HepG2 (cell line): ENCODE measurements around the gene TNS1. TPM values are rescaled to one million over a fixed set of nuclear protein-coding genes. Genes with fewer than 3 reads are reported as not detected.

ENCODE experiments used
- ATAC-seq: fragments of 200-7000 bp; cut with Tn5 transposase; 3 replicates; pipeline ENCODE4 v1.9.1; 2020; ENCODE audit warnings: mild to moderate bottlenecking, moderate library complexity
- BruUV-seq: library from RNA; stranded (reverse); fragments of 400-500 nt; replicated peaks from 2 replicates; lab custom pipeline; 2021; lab: Mats Ljungman, UMichigan
- CTCF ChIA-PET: fragments of 300-600 bp; formaldehyde crosslinking; extraction: SDS; loops from one replicate; lab custom pipeline; 2021; ENCODE audit warnings: low total read pairs, inconsistent platforms, low intra/inter-chr PET ratio; lab: Yijun Ruan, JAX
- POLR2A ChIA-PET: fragments of 350-600 bp; sonication (Branson Sonifier 250); formaldehyde crosslinking; loops from one replicate; lab custom pipeline; 2020; ENCODE audit warnings: antibody characterized with exemption, inconsistent platforms; lab: Yijun Ruan, JAX
- DNase-seq: peaks from one replicate; pipeline ENCODE4 v3.0.0-alpha.2; 2015; ENCODE audit warnings: low spot score
- FAIRE-seq: peaks from 3 replicates; lab custom pipeline; 2011; peaks lifted over from hg19 to GRCh38; lab: Jason Lieb, UNC
- H2AFZ ChIP-seq: one replicate; pipeline ENCODE4 v1.6.1; 2011; ENCODE audit warnings: low read length, inconsistent platforms
- H3K27ac ChIP-seq: fragments of 300-600 bp; 3 replicates; pipeline ENCODE4 v1.8.0; 2011; ENCODE audit warnings: mixed run types, mild to moderate bottlenecking, mixed read lengths, low read length, inconsistent platforms; ENCODE audit not compliant: insufficient read depth; ENCODE audit errors: extremely low read length
- H3K27me3 ChIP-seq, 2 experiments: fragments of 200-600 bp in 1 of 2; 2 replicates in 1 of 2; 3 replicates in 1 of 2; pipeline versions ENCODE4 v1.6.0 to v1.8.0; 2011; ENCODE audit warnings: low read length in 2 of 2, mild to moderate bottlenecking in 2 of 2, moderate library complexity in 2 of 2, inconsistent platforms in 1 of 2; ENCODE audit not compliant: insufficient read depth in 2 of 2, control insufficient read depth in 1 of 2
- H3K36me3 ChIP-seq, 2 experiments: fragments of 200-600 bp in 1 of 2; replicated peaks in 1 of 2; 2 replicates in 1 of 2; 3 replicates in 1 of 2; pipeline versions ENCODE4 v1.5.1 to v1.8.0; 2011; ENCODE audit warnings: low read length in 2 of 2, inconsistent platforms in 1 of 2; ENCODE audit not compliant: insufficient read depth in 2 of 2, control insufficient read depth in 1 of 2
- H3K4me1 ChIP-seq: 2 replicates; pipeline ENCODE4 v1.5.1; 2012; ENCODE audit warnings: low read length, inconsistent platforms; ENCODE audit not compliant: insufficient read depth
- H3K4me2 ChIP-seq: 2 replicates; pipeline ENCODE4 v1.6.0; 2011; ENCODE audit warnings: low read depth, low read length, inconsistent platforms
- H3K4me3 ChIP-seq, 3 experiments: fragments of 200-600 bp in 1 of 3; sonication (generic), shearing (Covaris generic) in 1 of 3; replicated peaks in 1 of 3; 2 replicates each; pipeline ENCODE4 v1.5.1; 2011 to 2016; ENCODE audit warnings: low read length in 3 of 3, inconsistent platforms in 2 of 3, low read depth in 2 of 3, mild to moderate bottlenecking in 2 of 3, control low read depth in 1 of 3, mixed read lengths in 1 of 3; ENCODE audit not compliant: insufficient read depth in 1 of 3
- H3K79me2 ChIP-seq: one replicate; pipeline ENCODE4 v1.6.1; 2011; ENCODE audit warnings: low read length, inconsistent platforms; ENCODE audit not compliant: insufficient read depth
- H3K9ac ChIP-seq: 2 replicates; pipeline ENCODE4 v1.6.0; 2011; ENCODE audit warnings: mild to moderate bottlenecking, low read depth, low read length, inconsistent platforms; ENCODE audit not compliant: insufficient read depth
- H3K9me3 ChIP-seq: 2 replicates; pipeline ENCODE4 v1.5.1; 2012; ENCODE audit warnings: mild to moderate bottlenecking, low read length
- H4K20me1 ChIP-seq: 2 replicates; pipeline ENCODE4 v1.6.0; 2011; ENCODE audit warnings: inconsistent platforms, mild to moderate bottlenecking, low read length, moderate library complexity; ENCODE audit not compliant: insufficient read depth
- AGO2 ChIP-seq: fragments of 200-400 bp; formaldehyde crosslinking; optimal IDR thresholded peaks from 2 replicates; pipeline ENCODE3; 2017; ENCODE audit warnings: mild to moderate bottlenecking, low read depth, low read length, moderate library complexity
- JARID2 ChIP-seq: sonication (generic); formaldehyde crosslinking; IDR thresholded peaks from 2 replicates; pipeline ENCODE4 v1.8.1; 2023; ENCODE audit warnings: missing genetic modification reagents, inconsistent platforms; ENCODE audit not compliant: insufficient replicate concordance
- SIN3B ChIP-seq: fragments of 150-350 bp; IDR thresholded peaks from 2 replicates; pipeline ENCODE4 v1.6.1; 2014; ENCODE audit warnings: low read length
- YEATS2 ChIP-seq: sonication (generic); formaldehyde crosslinking; IDR thresholded peaks from 2 replicates; pipeline ENCODE4 v1.4.0; 2020; ENCODE audit warnings: missing genetic modification reagents, borderline replicate concordance
- ZNF607 ChIP-seq: sonication (generic); formaldehyde crosslinking; IDR thresholded peaks from 2 replicates; pipeline ENCODE4 v1.5.1; 2020; ENCODE audit warnings: missing genetic modification reagents, mild to moderate bottlenecking, borderline replicate concordance
- ZNF709 ChIP-seq: sonication (generic); formaldehyde crosslinking; IDR thresholded peaks from 2 replicates; pipeline ENCODE4 v1.5.0; 2020; ENCODE audit warnings: mild to moderate bottlenecking, missing genetic modification reagents
- ZNF781 ChIP-seq: sonication (generic); formaldehyde crosslinking; IDR thresholded peaks from 2 replicates; pipeline ENCODE4 v1.5.1; 2020; ENCODE audit warnings: borderline replicate concordance, mild to moderate bottlenecking, missing genetic modification reagents; ENCODE audit errors: not compliant biosample characterization
- WGBS: methylation state at CpG from one replicate; pipeline ENCODE4 v1.1.6; 2017; ENCODE audit warnings: low lambda C conversion rate; 5-methylcytosine and 5-hydroxymethylcytosine counted together
- in situ Hi-C: cut with HindIII; loops from 2 replicates; pipeline ENCODE4 v1.10.0; 2017; ENCODE audit warnings: low pct_unique_long_range_greater_than_20kb; ENCODE audit not compliant: extremely low pct_ligation_motif_present
- intact Hi-C: fragments of 100-400 bp; cut with micrococcal nuclease; formaldehyde crosslinking; loops from one replicate; pipeline ENCODE4 v1.10.0; 2022; ENCODE audit not compliant: unreplicated experiment
- polyA plus RNA-seq, 8 experiments: library from polyadenylated mRNA; depleted of rRNA in 3 of 8; stranded (reverse) in 7 of 8; unstranded in 1 of 8; fragments of >200 nt; fragmentation: Illumina TruSeq in 4 of 8; extraction: Trizol in 4 of 8; gene quantifications; 2 replicates each; pipeline versions ENCODE4 v1.2.1 to v1.2.3, GENCODE V29; 2011 to 2016; ENCODE audit warnings: low read depth in 4 of 8, missing spikeins in 1 of 8, mixed read lengths in 1 of 8; ENCODE audit not compliant: insufficient read depth in 1 of 8
- total RNA-seq, 5 experiments: library from RNA; depleted of rRNA; stranded (reverse); fragments of >200 nt; fragmentation: Illumina TruSeq; extraction: Trizol; gene quantifications; 2 replicates each; pipeline ENCODE4 v1.2.3, GENCODE V29; 2016; ENCODE audit warnings: low read depth in 1 of 5
- TF ChIP-seq, protein P1 (sequence below): IDR thresholded peaks from 2 replicates; pipeline ENCODE4 v1.6.1; 2016; ENCODE audit warnings: low read depth, borderline replicate concordance
- TF ChIP-seq, protein P2 (sequence below): sonication (generic); formaldehyde crosslinking; IDR thresholded peaks from 2 replicates; pipeline ENCODE4 v1.4.0; 2020; ENCODE audit warnings: missing genetic modification reagents, mild to moderate bottlenecking, borderline replicate concordance
- TF ChIP-seq, protein P3 (sequence below): sonication (generic); formaldehyde crosslinking; IDR thresholded peaks from 2 replicates; pipeline ENCODE4 v1.5.1; 2020; ENCODE audit warnings: mild to moderate bottlenecking, missing genetic modification reagents, moderate library complexity

TNS1 gene
- total and polyA plus RNA-seq, 2 of the 13 experiments (the other 11 are each of a cell fraction or from before 2014, with no cell fraction given), result 1.9 to 118 TPM

DNA sequence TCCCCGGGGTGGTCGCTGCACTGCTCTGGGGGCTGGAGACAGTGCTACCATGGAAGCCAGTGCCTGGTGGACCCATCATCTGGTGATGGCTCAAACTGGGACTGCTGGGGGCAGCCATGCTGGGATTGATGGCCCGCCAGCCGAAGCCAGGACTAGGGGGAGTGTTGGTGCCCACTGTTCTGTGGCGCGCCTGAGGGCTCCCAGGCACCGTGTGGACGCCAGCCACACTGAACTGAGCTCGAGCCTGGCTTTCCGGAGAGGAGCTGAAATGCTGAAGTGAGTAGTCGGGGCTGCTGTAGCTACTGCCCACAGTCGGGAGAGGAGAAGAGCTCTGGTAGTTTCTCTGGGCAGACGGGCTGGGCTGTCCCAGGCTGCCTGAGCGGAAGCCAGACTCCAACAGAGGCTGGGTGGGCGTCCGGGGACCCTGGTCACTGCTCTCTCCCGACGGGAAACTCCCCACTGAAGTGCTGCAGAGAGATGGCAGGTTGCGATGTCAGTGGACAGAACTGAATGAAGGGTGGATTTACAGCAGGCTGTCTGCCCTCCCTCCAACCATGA, 184.4 kb downstream of the TNS1 start:
- peaks cover 17% of the 10 kb centered on the region; the same call in 1 of the 2 replicates for H4K20me1 ChIP-seq
- no peak for TF ChIP-seq ZNF781 (CRISPR knock-in tag)
- TF ChIP-seq, protein P1, sequence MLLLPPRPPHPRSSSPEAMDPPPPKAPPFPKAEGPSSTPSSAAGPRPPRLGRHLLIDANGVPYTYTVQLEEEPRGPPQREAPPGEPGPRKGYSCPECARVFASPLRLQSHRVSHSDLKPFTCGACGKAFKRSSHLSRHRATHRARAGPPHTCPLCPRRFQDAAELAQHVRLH (CRISPR knock-in tag), result no peak
- peak; percentile 82 for TF ChIP-seq AGO2
- in situ Hi-C loops (no loop called here), intact Hi-C loops (no loop called here)
- no peak overlapping the region for H3K27ac ChIP-seq
- no peaks in the 10 kb centered on the region for H3K79me2 ChIP-seq
- no peak overlapping the region for H3K4me3 ChIP-seq
- no peaks in the 10 kb centered on the region for H3K9me3 ChIP-seq
- FAIRE-seq (no peak), DNase-seq (no peak), ATAC-seq (no peak)
- no peak overlapping the region for H2AFZ ChIP-seq
- ChIA-PET POLR2A (no interaction called here), CTCF (no interaction called here)
- WGBS, result 95% methylated on average over 16 of the region's 19 CpGs
- H3K4me2 ChIP-seq, result no peak overlapping the region
- peaks cover 32 to 51% of the 10 kb centered on the region in 2 experiments for H3K36me3 ChIP-seq
- peaks cover 43% of the 10 kb centered on the region for H3K4me1 ChIP-seq
- no TSS peak for BruUV-seq
- H3K9ac ChIP-seq, result no peak overlapping the region
- no peaks in the 10 kb centered on the region for H3K27me3 ChIP-seq

- Histone ChIP-seq H3K27me3 (no peaks in the 10 kb centered on the region), H3K9me3 (no peaks in the 10 kb centered on the region), H3K9ac (no peak overlapping the region), H3K4me1 (peaks cover 43% of the 10 kb centered on the region), H3K36me3 (peaks cover 34 to 58% of the 10 kb centered on the region in 2 experiments), H3K27ac (no peak overlapping the region), H4K20me1 (peaks cover 17% of the 10 kb centered on the region; the same call in 1 of the 2 replicates), H3K79me2 (no peaks in the 10 kb centered on the region), H3K4me3 (no peak overlapping the region), H2AFZ (no peak overlapping the region), H3K4me2 (no peak overlapping the region)
- no peak for TF ChIP-seq SIN3B
- TF ChIP-seq, protein P2, sequence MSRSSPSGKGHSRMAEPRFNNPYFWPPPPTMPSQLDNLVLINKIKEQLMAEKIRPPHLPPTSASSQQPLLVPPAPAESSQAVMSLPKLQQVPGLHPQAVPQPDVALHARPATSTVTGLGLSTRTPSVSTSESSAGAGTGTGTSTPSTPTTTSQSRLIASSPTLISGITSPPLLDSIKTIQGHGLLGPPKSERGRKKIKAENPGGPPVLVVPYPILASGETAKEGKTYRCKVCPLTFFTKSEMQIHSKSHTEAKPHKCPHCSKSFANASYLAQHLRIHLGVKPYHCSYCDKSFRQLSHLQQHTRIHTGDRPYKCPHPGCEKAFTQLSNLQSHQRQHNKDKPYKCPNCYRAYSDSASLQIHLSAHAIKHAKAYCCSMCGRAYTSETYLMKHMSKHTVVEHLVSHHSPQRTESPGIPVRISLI, result no peak
- no peak for TF ChIP-seq YEATS2 (CRISPR knock-in tag)
- TF ChIP-seq ZNF709 (CRISPR knock-in tag), result no peak
- TF ChIP-seq AGO2, result peak; percentile 89
- TF ChIP-seq, protein P3, sequence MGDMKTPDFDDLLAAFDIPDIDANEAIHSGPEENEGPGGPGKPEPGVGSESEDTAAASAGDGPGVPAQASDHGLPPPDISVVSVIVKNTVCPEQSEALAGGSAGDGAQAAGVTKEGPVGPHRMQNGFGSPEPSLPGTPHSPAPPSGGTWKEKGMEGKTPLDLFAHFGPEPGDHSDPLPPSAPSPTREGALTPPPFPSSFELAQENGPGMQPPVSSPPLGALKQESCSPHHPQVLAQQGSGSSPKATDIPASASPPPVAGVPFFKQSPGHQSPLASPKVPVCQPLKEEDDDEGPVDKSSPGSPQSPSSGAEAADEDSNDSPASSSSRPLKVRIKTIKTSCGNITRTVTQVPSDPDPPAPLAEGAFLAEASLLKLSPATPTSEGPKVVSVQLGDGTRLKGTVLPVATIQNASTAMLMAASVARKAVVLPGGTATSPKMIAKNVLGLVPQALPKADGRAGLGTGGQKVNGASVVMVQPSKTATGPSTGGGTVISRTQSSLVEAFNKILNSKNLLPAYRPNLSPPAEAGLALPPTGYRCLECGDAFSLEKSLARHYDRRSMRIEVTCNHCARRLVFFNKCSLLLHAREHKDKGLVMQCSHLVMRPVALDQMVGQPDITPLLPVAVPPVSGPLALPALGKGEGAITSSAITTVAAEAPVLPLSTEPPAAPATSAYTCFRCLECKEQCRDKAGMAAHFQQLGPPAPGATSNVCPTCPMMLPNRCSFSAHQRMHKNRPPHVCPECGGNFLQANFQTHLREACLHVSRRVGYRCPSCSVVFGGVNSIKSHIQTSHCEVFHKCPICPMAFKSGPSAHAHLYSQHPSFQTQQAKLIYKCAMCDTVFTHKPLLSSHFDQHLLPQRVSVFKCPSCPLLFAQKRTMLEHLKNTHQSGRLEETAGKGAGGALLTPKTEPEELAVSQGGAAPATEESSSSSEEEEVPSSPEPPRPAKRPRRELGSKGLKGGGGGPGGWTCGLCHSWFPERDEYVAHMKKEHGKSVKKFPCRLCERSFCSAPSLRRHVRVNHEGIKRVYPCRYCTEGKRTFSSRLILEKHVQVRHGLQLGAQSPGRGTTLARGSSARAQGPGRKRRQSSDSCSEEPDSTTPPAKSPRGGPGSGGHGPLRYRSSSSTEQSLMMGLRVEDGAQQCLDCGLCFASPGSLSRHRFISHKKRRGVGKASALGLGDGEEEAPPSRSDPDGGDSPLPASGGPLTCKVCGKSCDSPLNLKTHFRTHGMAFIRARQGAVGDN (CRISPR knock-in tag), result peak; percentile 21; the same call in 1 of the 2 replicates
- TF ChIP-seq ZNF607 (CRISPR knock-in tag), result no peak
- no peak for TF ChIP-seq JARID2 (CRISPR knock-in tag)
- 95% methylated on average over 25 of the region's 26 CpGs for WGBS
- ChIA-PET POLR2A (no interaction called here), CTCF (no interaction called here)
- intact Hi-C loops, result no loop called here
- no TSS peak for BruUV-seq
- FAIRE-seq, result no peak
- DNase-seq, result no peak
- no peak for ATAC-seq
- in situ Hi-C loops, result no loop called here
These were observed 185.1 kb downstream of the TNS1 start for GRCh38 chr2:217817466-217818292.
